Peyer's patch (tissue), 4 donors: ENCODE measurements around the gene DAPK1.

Experiments used
- POLR2A ChIP-seq, 2 donors: fragments of 450-650 bp; IDR thresholded peaks; one replicate each; pipeline ENCODE4 v1.5.1; 2017; ENCODE audit warnings: antibody characterized with exemption in 2 of 2, mild to moderate bottlenecking in 2 of 2, moderate library complexity in 2 of 2
- TF ChIP-seq, protein P1 (sequence below), 6 experiments: fragments of 450-650 bp in 4 of 6; fragments of 200-600 bp in 2 of 6; sonication (generic) in 1 of 6; IDR thresholded peaks; one replicate each; pipeline ENCODE4 v1.5.1; 2017 to 2019; ENCODE audit warnings: antibody characterized with exemption in 6 of 6, mild to moderate bottlenecking in 3 of 6, moderate library complexity in 1 of 6

- TF ChIP-seq POLR2A (IDR thresholded peaks at IDR 0.05): no peak
- TF ChIP-seq, protein P1, sequence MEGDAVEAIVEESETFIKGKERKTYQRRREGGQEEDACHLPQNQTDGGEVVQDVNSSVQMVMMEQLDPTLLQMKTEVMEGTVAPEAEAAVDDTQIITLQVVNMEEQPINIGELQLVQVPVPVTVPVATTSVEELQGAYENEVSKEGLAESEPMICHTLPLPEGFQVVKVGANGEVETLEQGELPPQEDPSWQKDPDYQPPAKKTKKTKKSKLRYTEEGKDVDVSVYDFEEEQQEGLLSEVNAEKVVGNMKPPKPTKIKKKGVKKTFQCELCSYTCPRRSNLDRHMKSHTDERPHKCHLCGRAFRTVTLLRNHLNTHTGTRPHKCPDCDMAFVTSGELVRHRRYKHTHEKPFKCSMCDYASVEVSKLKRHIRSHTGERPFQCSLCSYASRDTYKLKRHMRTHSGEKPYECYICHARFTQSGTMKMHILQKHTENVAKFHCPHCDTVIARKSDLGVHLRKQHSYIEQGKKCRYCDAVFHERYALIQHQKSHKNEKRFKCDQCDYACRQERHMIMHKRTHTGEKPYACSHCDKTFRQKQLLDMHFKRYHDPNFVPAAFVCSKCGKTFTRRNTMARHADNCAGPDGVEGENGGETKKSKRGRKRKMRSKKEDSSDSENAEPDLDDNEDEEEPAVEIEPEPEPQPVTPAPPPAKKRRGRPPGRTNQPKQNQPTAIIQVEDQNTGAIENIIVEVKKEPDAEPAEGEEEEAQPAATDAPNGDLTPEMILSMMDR (IDR thresholded peaks at IDR 0.05): no peak
These were observed 173.8 kb downstream of the DAPK1 start for GRCh38 chr9:87671478-87671877.
